GM18498 (cell line): Measurements from ENCODE around the gene PRELID3B.
"Not testable (repeated sequence)": the region's sequence is repeated elsewhere in the genome, so short reads cannot be mapped to it uniquely, and the experiment has no call there.

Source experiments
- ATAC-seq: cut with Tn5 transposase; IDR thresholded peaks from one replicate; pipeline ENCODE4 v1.9.1; 2021; ENCODE audit warnings: mild to moderate bottlenecking, moderate library complexity; ENCODE audit not compliant: unreplicated experiment

PRELID3B gene

GRCh38 chr20:59027741-59028320 lies 14.8 kb downstream of the PRELID3B start:
- no peak for ATAC-seq

GRCh38 chr20:59026904-59027740 lies 15.5 kb downstream of the PRELID3B start:
- ATAC-seq, result no peak

- no peak for ATAC-seq
These were observed 17.1 kb downstream of the PRELID3B start for GRCh38 chr20:59025511-59025910.

GRCh38 chr20:59025086-59025485 lies 17.5 kb downstream of the PRELID3B start:
- no peak for ATAC-seq

GRCh38 chr20:59024111-59024530 lies 18.5 kb downstream of the PRELID3B start:
- ATAC-seq, result no peak

GRCh38 chr20:59023616-59024015 lies 19.0 kb downstream of the PRELID3B start:
- ATAC-seq, result no peak

- ATAC-seq, result no peak
These were observed 19.8 kb downstream of the PRELID3B start for GRCh38 chr20:59022754-59023153.

- no peak for ATAC-seq
These were observed 21.5 kb downstream of the PRELID3B start for GRCh38 chr20:59020938-59021551.

GRCh38 chr20:59019217-59019616 lies 23.4 kb downstream of the PRELID3B start, which contains the start of gene TUBB1:
TSS of gene TUBB1 (plus strand) at chr20:59019429. CDS start at chr20:59019523, 94 bp downstream.
- no peak for ATAC-seq

- ATAC-seq, result no peak
These were observed 23.8 kb downstream of the PRELID3B start for GRCh38 chr20:59018817-59019216.

- ATAC-seq, result no peak
These were observed 24.9 kb downstream of the PRELID3B start for GRCh38 chr20:59017493-59018231.

GRCh38 chr20:59016795-59017492 lies 25.6 kb downstream of the PRELID3B start:
- ATAC-seq, result no peak

GRCh38 chr20:59015812-59016711 lies 26.5 kb downstream of the PRELID3B start:
- ATAC-seq, result no peak

GRCh38 chr20:59015411-59015810 lies 27.2 kb downstream of the PRELID3B start:
- no peak for ATAC-seq

GRCh38 chr20:59014680-59015389 lies 27.8 kb downstream of the PRELID3B start:
- no peak for ATAC-seq

GRCh38 chr20:59013959-59014608 lies 28.5 kb downstream of the PRELID3B start:
- no peak for ATAC-seq

- ATAC-seq, result no peak
These were observed 29.3 kb downstream of the PRELID3B start for GRCh38 chr20:59013031-59013951.

- not testable (repeated sequence) for ATAC-seq
These were observed 30.8 kb downstream of the PRELID3B start for GRCh38 chr20:59011874-59012157.
